ENCODE data around the gene PNO1.

- TF ChIP-seq REST (IDR thresholded peaks at IDR 0.05; ENCODE audit: low read depth) (no peak), EGR1 (IDR thresholded peaks at IDR 0.05) (no peak)
These were observed 1.3 kb upstream of the PNO1 start for GRCh38 chr2:68156419-68156818.
